MM.1S (cell line): ENCODE results near the gene ZFYVE21.

Source experiments
- DNase-seq: peaks from one replicate; pipeline ENCODE4 v3.0.0-alpha.2; 2015
- H2AFZ ChIP-seq: fragments of 300-600 bp; sonication (generic); 2 replicates; pipeline ENCODE4 v1.6.0; 2016; ENCODE audit warnings: antibody characterized with exemption, low read length
- H3F3A ChIP-seq: fragments of 300-600 bp; sonication (generic); 2 replicates; pipeline ENCODE4 v1.6.1; 2016; ENCODE audit warnings: mild to moderate bottlenecking, antibody characterized with exemption, low read length, moderate library complexity, mixed read lengths; ENCODE audit not compliant: insufficient read depth
- H3K27ac ChIP-seq: fragments of 300-600 bp; sonication (generic); 2 replicates; pipeline ENCODE4 v1.5.1; 2016; ENCODE audit warnings: mild to moderate bottlenecking, low read length
- H3K27me3 ChIP-seq: fragments of 300-600 bp; sonication (generic); replicated peaks from 2 replicates; pipeline ENCODE4 v1.6.0; 2016; ENCODE audit warnings: low read length; ENCODE audit not compliant: insufficient read depth
- H3K36me3 ChIP-seq: fragments of 300-600 bp; sonication (generic); replicated peaks from 2 replicates; pipeline ENCODE4 v1.6.1; 2016; ENCODE audit warnings: mild to moderate bottlenecking, low read length, mixed read lengths; ENCODE audit not compliant: insufficient read depth
- H3K4me1 ChIP-seq: fragments of 300-600 bp; sonication (generic); 2 replicates; pipeline ENCODE4 v1.6.1; 2016; ENCODE audit warnings: low read length, mixed read lengths
- H3K4me2 ChIP-seq: fragments of 300-600 bp; sonication (generic); 2 replicates; pipeline ENCODE4 v1.6.0; 2016; ENCODE audit warnings: low read depth, low read length
- H3K4me3 ChIP-seq: fragments of 300-600 bp; sonication (generic); 2 replicates; pipeline ENCODE4 v1.5.1; 2016; ENCODE audit warnings: low read length, mixed read lengths
- H3K79me2 ChIP-seq: fragments of 300-600 bp; sonication (generic); 2 replicates; pipeline ENCODE4 v1.6.1; 2016; ENCODE audit warnings: mixed run types, low read length, mixed read lengths
- H3K9ac ChIP-seq: fragments of 300-600 bp; sonication (generic); 2 replicates; pipeline ENCODE4 v1.6.1; 2016; ENCODE audit warnings: low read length, mixed read lengths
- H3K9me2 ChIP-seq: fragments of 300-600 bp; sonication (generic); replicated peaks from 2 replicates; pipeline ENCODE4 v1.6.1; 2016; ENCODE audit warnings: mild to moderate bottlenecking, low read length, mixed read lengths; ENCODE audit not compliant: insufficient read depth
- H3K9me3 ChIP-seq: fragments of 300-600 bp; sonication (generic); replicated peaks from 2 replicates; pipeline ENCODE4 v1.6.1; 2016; ENCODE audit warnings: mild to moderate bottlenecking, low read length, mixed read lengths; ENCODE audit not compliant: insufficient read depth
- H4K20me1 ChIP-seq: fragments of 300-600 bp; sonication (generic); 2 replicates; pipeline ENCODE4 v1.6.1; 2016; ENCODE audit warnings: mild to moderate bottlenecking, low read length, moderate library complexity, mixed read lengths; ENCODE audit not compliant: insufficient read depth
- CTCF ChIP-seq: fragments of 300-600 bp; sonication (generic); IDR thresholded peaks from 2 replicates; pipeline ENCODE4 v1.5.1; 2016; ENCODE audit warnings: antibody characterized with exemption, low read length, mixed read lengths
- EZH2 ChIP-seq: fragments of 300-600 bp; sonication (generic); optimal IDR thresholded peaks from 2 replicates; pipeline ENCODE3; 2017; ENCODE audit warnings: low read depth, mild to moderate bottlenecking, antibody characterized with exemption, low read length, mixed read lengths
- EZH2phosphoT487 ChIP-seq: fragments of 300-600 bp; sonication (generic); IDR thresholded peaks from 2 replicates; pipeline ENCODE4 v1.6.1; 2018; ENCODE audit warnings: antibody characterized with exemption, low read length

Gene ZFYVE21

GRCh38 chr14:103743691-103744090 lies 28.1 kb downstream of the ZFYVE21 start:
- no peaks in the 10 kb centered on the region for H3K27me3 ChIP-seq
- H3K27ac ChIP-seq = no peak overlapping the region
- no peaks in the 10 kb centered on the region for H3F3A ChIP-seq
- no peak overlapping the region for H3K4me2 ChIP-seq
- no peak for TF ChIP-seq CTCF
- no peak for TF ChIP-seq EZH2
- no peak for TF ChIP-seq EZH2phosphoT487
- DNase-seq = no peak
- no peak overlapping the region for H3K9ac ChIP-seq
- no peaks in the 10 kb centered on the region for H4K20me1 ChIP-seq
- no peaks in the 10 kb centered on the region for H3K9me3 ChIP-seq
- no peak overlapping the region for H2AFZ ChIP-seq
- H3K4me3 ChIP-seq = no peak overlapping the region
- H3K9me2 ChIP-seq = no peaks in the 10 kb centered on the region
- no peaks in the 10 kb centered on the region for H3K36me3 ChIP-seq
- peaks cover 8% of the 10 kb centered on the region for H3K4me1 ChIP-seq
- H3K79me2 ChIP-seq = no peaks in the 10 kb centered on the region

- H3K4me3 ChIP-seq = no peak overlapping the region
- H3K9ac ChIP-seq = no peak overlapping the region
- no peaks in the 10 kb centered on the region for H3K36me3 ChIP-seq
- H3K4me2 ChIP-seq = no peak overlapping the region
- H3K27ac ChIP-seq = no peak overlapping the region
- no peaks in the 10 kb centered on the region for H4K20me1 ChIP-seq
- no peaks in the 10 kb centered on the region for H3K9me3 ChIP-seq
- peaks cover 11% of the 10 kb centered on the region for H3K4me1 ChIP-seq
- no peaks in the 10 kb centered on the region for H3K79me2 ChIP-seq
- H3F3A ChIP-seq = no peaks in the 10 kb centered on the region
- TF ChIP-seq EZH2phosphoT487 = no peak
- TF ChIP-seq EZH2 = no peak
- TF ChIP-seq CTCF = no peak
- H2AFZ ChIP-seq = no peak overlapping the region
- no peaks in the 10 kb centered on the region for H3K9me2 ChIP-seq
- no peaks in the 10 kb centered on the region for H3K27me3 ChIP-seq
- DNase-seq = no peak
Observed at GRCh38 chr14:103744621-103745395, 29.2 kb downstream of the ZFYVE21 start.

GRCh38 chr14:103745424-103745823 lies 29.8 kb downstream of the ZFYVE21 start:
- H3K27ac ChIP-seq = no peak overlapping the region
- no peak for DNase-seq
- peaks cover 11% of the 10 kb centered on the region for H3K4me1 ChIP-seq

More at GRCh38 chr14:103745424-103745823, 29.8 kb downstream of the ZFYVE21 start:
- Histone ChIP-seq H3F3A (no peaks in the 10 kb centered on the region), H4K20me1 (no peaks in the 10 kb centered on the region), H3K79me2 (no peaks in the 10 kb centered on the region), H3K4me2 (no peak overlapping the region), H3K9ac (no peak overlapping the region), H3K9me2 (no peaks in the 10 kb centered on the region), H3K36me3 (no peaks in the 10 kb centered on the region), H3K9me3 (no peaks in the 10 kb centered on the region), H2AFZ (no peak overlapping the region), H3K4me3 (no peak overlapping the region), H3K27me3 (no peaks in the 10 kb centered on the region)
- TF ChIP-seq EZH2 = no peak
- TF ChIP-seq CTCF = no peak
- no peak for TF ChIP-seq EZH2phosphoT487
